GM06990 (cell line): ENCODE data around the gene TARP.

ENCODE experiments used
- DNase-seq: peaks from one replicate; pipeline ENCODE4 v3.0.0-alpha.2; 2011; ENCODE audit not compliant: insufficient read length; ENCODE audit errors: extremely low read depth
- H3K27me3 ChIP-seq: replicated peaks from 2 replicates; pipeline ENCODE4 v1.6.0; 2011; ENCODE audit warnings: low read length; ENCODE audit not compliant: control insufficient read depth, insufficient read depth
- H3K36me3 ChIP-seq: 2 replicates; pipeline ENCODE4 v1.5.1; 2011; ENCODE audit warnings: low read length; ENCODE audit not compliant: control insufficient read depth, insufficient read depth
- H3K4me3 ChIP-seq: replicated peaks from 2 replicates; pipeline ENCODE4 v1.5.1; 2011; ENCODE audit warnings: low read depth, mild to moderate bottlenecking, control low read depth, low read length
- TF ChIP-seq, protein P1 (sequence below): IDR thresholded peaks from 2 replicates; pipeline ENCODE4 v1.5.1; 2011; ENCODE audit warnings: low read length, control low read depth, mild to moderate bottlenecking, inconsistent platforms; ENCODE audit not compliant: insufficient read depth, poor library complexity, severe bottlenecking

The TARP gene

DNA sequence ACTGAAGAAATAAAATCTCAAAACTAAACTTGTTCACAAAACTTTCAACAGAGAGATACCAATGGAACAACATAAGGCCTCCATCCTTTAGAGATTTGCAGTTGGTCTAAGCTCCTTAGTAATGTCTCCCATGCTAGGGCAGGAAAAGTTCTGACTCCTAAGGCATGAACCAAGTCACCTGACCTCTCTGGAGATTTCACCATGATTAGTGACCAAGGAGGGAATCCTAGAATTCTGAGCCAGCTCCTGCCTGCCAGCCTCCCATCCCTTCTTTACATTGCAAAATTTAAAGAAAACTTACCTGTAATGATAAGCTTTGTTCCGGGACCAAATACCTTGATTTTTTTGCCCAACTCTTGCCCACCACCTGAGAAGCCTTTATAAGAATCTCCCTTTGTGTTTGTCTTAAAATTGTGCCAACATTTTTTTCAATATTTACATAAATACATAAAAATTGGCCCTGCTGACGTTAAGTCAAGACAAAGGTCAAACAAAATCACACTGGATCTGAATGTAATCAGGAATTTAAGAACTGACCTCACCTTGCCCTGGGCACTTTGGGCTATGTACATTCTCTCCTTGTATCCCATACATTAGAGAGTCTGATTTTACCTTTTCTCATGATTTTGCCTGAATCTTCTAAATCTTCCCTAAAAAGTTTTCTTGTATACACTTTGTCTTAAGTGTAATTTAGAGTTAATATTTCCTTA lies at the start of gene TARP:
Gene TARP (minus strand): TSS at position 351 of the 710 bp plus-strand sequence.
- H3K4me3 ChIP-seq, result no peak within 1 kb of the TSS
- H3K36me3 ChIP-seq, result no peaks in the 10 kb centered on the region
- DNase-seq, result no peak
- H3K27me3 ChIP-seq, result no peaks in the 10 kb centered on the region
- TF ChIP-seq, protein P1, sequence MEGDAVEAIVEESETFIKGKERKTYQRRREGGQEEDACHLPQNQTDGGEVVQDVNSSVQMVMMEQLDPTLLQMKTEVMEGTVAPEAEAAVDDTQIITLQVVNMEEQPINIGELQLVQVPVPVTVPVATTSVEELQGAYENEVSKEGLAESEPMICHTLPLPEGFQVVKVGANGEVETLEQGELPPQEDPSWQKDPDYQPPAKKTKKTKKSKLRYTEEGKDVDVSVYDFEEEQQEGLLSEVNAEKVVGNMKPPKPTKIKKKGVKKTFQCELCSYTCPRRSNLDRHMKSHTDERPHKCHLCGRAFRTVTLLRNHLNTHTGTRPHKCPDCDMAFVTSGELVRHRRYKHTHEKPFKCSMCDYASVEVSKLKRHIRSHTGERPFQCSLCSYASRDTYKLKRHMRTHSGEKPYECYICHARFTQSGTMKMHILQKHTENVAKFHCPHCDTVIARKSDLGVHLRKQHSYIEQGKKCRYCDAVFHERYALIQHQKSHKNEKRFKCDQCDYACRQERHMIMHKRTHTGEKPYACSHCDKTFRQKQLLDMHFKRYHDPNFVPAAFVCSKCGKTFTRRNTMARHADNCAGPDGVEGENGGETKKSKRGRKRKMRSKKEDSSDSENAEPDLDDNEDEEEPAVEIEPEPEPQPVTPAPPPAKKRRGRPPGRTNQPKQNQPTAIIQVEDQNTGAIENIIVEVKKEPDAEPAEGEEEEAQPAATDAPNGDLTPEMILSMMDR, result no peak

DNA sequence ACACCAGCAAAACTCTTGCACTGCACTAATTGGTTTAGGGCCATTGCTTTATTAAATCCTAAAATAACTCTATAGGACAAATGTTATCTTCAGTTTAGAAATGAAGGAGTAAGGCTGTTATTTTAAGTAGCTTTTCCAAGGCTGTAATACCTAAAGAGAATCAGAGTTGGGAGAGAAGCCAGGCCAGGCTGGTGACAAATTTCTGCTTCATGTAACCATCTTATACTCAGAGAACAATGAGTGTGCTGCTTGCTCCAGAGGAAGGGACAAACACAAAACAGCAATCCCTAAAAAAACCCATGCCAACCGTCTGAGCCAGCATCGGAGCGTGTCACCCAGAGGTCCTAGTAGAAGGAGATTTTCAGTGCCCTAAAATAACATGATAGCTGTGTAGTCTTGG lies 49.7 kb upstream of the TARP start:
- TF ChIP-seq, protein P1, result no peak
- H3K4me3 ChIP-seq, result no peak overlapping the region
- H3K36me3 ChIP-seq, result no peaks in the 10 kb centered on the region
- no peak for DNase-seq
- H3K27me3 ChIP-seq, result no peaks in the 10 kb centered on the region

DNA sequence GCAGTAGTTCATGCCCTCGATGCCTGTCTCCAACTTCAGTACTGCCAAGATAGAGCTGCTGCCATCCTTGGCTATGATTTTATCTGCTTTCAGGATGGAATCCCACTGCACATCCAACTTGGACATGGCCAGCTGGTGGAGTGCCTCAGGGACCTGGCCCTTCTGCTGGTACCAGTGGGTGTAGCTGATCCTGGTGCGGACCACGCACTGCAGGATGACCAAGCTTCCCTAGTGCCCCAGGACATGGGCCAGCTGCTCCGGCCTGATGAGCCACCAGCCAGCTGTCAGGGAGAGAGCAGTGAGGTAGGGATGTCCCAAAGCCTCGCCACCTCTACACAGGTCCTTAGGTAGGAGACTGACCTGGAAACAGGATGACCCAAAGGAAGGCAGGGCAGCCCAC lies 49.0 kb upstream of the TARP start:
- H3K36me3 ChIP-seq, result no peaks in the 10 kb centered on the region
- TF ChIP-seq, protein P1, result no peak
- H3K27me3 ChIP-seq, result no peaks in the 10 kb centered on the region
- DNase-seq, result no peak
- no peak overlapping the region for H3K4me3 ChIP-seq

DNA sequence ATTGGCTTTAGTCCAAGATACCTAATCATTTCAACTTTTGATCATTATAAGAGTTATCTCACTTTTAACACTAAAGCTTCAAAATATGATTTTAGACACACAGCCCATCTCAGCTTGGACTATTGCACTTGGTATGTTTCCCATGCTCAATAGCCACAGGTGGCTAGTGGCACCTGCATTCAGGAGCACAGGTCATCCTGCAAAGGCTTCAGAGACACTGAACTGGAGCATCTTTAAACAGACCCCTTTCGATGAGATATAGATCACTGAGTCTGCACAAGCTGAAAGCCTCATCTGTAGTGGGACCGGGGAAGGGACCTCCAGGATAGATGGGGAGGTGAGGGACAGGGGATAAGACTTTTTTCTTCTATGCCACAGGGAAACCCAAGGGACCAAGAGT lies 48.5 kb upstream of the TARP start:
- no peaks in the 10 kb centered on the region for H3K36me3 ChIP-seq
- no peak for DNase-seq
- no peak overlapping the region for H3K4me3 ChIP-seq
- TF ChIP-seq, protein P1, result no peak
- H3K27me3 ChIP-seq, result no peaks in the 10 kb centered on the region

DNA sequence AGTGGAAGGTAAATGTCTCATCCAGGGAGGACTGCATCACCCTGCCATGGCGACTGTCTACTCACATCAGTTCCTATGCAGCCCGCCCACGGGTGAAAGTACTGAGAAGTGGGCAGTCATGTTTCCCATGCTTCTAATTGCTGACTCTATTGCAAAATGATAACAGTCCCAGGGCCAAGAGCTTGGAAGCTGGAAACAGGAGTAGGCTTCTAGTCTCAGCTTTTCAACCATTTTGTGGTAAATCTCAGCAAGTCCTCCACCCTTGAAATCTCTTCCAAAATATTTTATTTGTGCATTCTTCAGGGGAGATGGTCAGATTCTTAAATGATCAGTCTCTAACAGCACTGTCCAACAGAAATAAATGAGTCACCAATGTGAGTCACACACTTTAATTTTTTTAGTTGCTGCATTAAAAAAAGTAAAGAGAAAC lies 48.1 kb upstream of the TARP start:
- TF ChIP-seq, protein P1, result no peak
- no peaks in the 10 kb centered on the region for H3K27me3 ChIP-seq
- no peak for DNase-seq
- no peak overlapping the region for H3K4me3 ChIP-seq
- H3K36me3 ChIP-seq, result no peaks in the 10 kb centered on the region

DNA sequence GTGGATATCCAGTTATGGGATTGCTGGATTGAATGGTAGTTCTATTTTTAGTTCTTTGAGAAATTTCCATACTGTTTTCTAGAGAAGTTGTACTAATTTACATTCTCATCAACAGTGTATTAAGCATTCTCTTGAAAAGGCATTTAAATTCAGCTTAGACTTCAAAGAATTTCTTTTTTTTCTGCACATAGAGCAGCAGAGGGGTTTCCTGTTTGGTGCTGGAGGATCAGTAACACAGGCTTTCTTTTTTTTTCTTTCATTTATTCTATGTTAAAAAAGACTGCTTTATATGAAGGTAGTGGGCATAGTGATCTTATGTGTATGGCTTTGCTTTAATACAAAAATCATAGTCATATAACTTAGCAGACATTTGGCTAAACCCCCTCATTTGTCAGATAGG lies 47.6 kb upstream of the TARP start:
- Histone ChIP-seq H3K36me3 (no peaks in the 10 kb centered on the region), H3K27me3 (no peaks in the 10 kb centered on the region), H3K4me3 (no peak overlapping the region)
- no peak for DNase-seq
- TF ChIP-seq, protein P1, result no peak
